IPS DF 19.7 (cell line): ENCODE data around the gene CBLB.

Experiments used
- DNase-seq: peaks from one replicate; pipeline ENCODE4 v3.0.0-alpha.2; 2013; ENCODE audit warnings: low read depth, low spot score

CBLB gene

GRCh38 chr3:105691633-105692032 is 177.2 kb downstream of the CBLB start:
- DNase-seq = no peak

- DNase-seq = no peak
Measured at GRCh38 chr3:105691053-105691452, 177.8 kb downstream of the CBLB start.

DNA sequence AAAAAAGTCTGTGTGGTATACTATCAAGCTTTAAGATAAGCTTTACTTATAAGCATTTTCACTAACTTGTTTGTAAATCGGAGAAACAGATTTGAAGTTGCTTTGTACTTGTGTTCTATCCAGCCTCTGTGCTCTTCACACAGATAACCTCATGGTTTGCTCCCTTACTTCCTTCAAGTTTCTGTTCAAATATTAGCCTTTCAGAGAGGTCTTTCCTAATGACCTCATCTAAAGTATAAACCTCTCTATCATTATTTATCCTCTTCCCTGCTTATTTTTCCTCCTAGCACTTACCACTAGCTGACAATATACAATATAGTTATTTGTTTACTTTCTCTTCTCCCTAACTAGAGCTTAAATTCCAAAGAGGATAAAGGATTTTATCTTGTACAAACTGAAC is 180.0 kb downstream of the CBLB start:
- no peak for DNase-seq

DNA sequence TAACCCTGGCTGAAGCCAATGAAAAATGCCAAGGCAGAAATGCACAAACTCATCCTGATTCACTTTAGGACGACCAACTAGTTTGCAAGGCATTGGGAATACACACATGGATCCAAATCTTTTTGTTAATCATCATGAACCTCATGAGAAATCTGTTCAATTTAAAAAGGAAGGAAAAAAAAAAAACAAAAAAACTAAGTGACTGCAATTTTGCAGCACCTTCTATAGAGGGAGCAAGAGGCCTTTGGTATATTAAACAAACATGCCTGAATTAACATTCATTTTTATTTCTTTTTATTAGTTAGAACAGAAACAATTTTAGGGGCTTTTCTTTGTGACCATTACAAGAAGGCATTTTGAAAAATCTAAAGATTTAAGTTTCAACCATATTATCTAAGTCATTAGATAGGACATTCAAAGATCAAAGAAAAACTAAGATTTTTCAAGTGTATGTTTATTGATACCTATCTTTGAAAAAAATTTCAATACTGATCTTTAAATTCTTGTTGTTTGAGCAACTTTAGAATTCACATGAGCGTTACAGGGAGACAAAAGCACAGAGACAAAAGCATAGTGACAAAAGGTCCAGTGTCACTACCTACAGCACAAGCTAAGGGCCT is 182.4 kb downstream of the CBLB start:
- DNase-seq = no peak

GRCh38 chr3:105679951-105680350 is 188.9 kb downstream of the CBLB start:
- DNase-seq = no peak

- DNase-seq = no peak
Measured at GRCh38 chr3:105678017-105678416, 190.8 kb downstream of the CBLB start.

DNA sequence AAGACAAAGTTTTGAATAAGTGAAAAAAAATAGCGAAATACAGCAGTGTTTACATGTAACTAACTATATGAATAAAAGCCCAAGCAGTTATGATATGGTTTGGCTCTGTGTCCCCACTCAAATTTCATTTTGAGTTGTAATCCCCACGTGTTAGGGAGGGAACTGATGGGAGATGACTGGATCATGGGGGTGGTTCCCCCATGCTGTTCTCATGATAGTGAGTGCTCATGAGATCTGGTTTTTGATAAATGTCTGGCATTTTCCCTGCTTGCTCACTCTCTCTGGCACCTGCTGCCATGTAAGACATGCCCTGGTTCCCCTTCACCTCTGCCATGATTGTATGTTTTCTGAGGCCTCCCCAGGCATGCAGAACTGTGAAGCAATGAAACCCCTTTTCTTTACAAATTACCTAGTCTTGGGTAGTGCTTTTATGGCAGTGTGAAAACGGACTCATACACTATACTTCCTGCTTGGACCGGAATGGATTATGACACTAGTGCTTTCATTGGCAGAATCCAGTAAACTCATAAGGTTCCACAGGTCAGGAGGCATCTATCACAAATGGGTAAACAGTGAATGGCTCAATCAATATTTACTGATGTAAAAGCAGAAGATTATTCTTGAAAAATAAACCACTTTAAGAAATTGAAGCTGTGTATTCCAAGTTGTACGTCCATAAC is 192.1 kb downstream of the CBLB start:
- DNase-seq = no peak

- DNase-seq = no peak
Measured at GRCh38 chr3:105674437-105675065, 194.3 kb downstream of the CBLB start.

GRCh38 chr3:105672996-105673395 is 195.8 kb downstream of the CBLB start:
- no peak for DNase-seq

- DNase-seq = no peak
Measured at GRCh38 chr3:105662306-105662705, 206.5 kb downstream of the CBLB start.

DNA sequence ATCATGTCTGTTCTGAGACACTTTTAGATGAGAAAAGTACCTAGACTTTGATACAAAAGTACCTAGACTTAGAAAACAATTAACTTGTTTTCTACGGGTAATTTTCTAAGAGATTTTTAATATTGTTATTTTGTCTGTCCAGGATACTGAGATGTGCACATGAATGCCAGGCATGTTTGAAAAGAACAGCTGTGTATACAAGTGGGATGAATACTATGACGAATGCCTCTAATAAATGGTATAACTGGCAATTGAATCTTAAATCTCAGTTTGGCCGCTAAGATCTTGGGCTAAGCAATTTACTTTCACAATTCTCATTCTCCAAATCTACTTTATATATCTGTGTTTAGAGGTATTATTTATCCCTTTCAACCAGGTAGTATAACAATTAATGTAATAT is 207.4 kb downstream of the CBLB start:
- DNase-seq = no peak

- DNase-seq = no peak
Measured at GRCh38 chr3:105656651-105657504, 211.9 kb downstream of the CBLB start.

- no peak for DNase-seq
Measured at GRCh38 chr3:105653868-105654267, 214.9 kb downstream of the CBLB start.

- DNase-seq = no peak
Measured at GRCh38 chr3:105653166-105653565, 215.6 kb downstream of the CBLB start.

DNA sequence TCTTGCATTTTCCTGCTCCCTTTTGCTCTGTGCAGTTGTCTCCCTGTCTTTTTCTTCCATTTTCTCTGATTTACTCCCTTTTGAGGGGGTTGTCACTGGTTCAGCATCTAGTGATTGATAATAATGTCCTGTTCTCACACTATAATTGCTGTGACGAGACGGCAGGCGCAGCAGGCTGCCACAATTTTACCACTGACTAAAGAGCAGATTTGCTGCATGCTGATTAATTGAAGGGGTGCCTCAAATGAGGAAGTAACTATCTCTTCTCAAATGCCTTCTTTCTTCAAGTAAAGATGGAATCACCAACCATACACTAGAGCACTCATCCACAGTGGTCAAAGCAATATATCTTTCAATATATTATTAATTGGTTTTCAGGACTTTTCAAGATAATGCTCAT is 219.3 kb downstream of the CBLB start:
- DNase-seq = no peak

GRCh38 chr3:105647047-105647446 is 221.8 kb downstream of the CBLB start:
- no peak for DNase-seq

GRCh38 chr3:105639131-105639530 is 229.7 kb downstream of the CBLB start:
- DNase-seq = no peak

DNA sequence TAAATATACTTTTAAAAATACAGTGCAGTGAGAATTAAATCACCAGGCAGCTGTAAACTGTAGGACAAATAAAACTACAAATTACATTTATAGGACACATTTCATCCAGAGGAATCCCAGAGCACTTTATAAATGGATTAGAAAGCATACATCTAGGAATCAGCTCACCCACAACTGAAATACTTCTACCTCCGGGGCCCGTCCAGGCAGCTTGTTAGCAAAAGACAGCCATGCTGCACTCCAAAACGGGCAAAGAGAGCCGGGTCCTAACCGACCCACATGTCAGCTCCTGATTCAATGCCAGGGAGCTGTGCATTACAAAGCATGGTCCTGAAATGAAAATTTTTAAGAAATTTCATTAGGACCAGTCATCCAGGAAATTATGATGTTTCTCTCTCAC is 234.1 kb downstream of the CBLB start:
- DNase-seq = no peak

DNA sequence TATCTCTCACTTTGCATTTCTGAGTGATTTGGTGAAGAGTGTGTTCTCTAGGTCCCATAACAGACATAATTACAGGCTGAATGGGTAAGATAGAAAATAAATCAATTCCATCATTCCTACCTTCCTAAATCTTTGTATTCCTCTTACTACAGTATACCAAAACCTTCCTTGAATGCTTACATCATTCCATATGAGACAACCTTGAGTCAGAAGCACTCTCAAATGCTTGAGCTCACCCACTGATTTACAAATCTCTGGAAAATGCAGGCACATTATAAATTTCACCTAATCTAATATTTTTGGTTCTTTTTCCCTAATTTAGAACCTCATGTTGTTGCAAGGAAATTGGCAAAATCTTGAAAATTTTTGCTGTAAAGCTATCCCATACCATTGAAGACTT is 239.1 kb downstream of the CBLB start:
- no peak for DNase-seq

- DNase-seq = no peak
Measured at GRCh38 chr3:105626739-105627138, 242.1 kb downstream of the CBLB start.

DNA sequence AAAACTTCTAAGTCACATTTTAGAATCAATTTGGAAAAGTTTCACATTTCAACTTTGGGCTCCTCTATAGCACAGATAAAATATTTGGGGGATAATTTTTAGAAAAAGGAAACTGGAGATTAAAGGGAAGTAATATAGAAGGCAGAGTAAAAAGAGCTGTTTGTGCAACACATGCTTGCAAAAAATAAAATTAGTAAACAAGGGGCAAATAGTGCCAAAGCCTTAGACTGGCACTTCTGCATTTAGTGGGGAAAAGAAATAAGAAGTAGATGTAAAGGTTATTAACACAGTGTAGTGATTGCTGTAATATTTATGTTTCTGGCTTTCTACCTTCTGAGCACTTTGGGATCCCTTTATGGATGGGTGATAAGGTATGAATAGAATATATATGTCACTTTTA is 246.6 kb downstream of the CBLB start:
- no peak for DNase-seq

- DNase-seq = no peak
Measured at GRCh38 chr3:105620236-105620635, 248.6 kb downstream of the CBLB start.
